22Rv1 (cell line): Measurements from ENCODE around the gene CREG2.

Experiments used
- ZFX ChIP-seq: fragments of 450-650 bp; IDR thresholded peaks from 2 replicates; pipeline ENCODE4 v1.6.1; 2017; ENCODE audit warnings: antibody characterized with exemption, borderline replicate concordance
- TF ChIP-seq, protein P1 (sequence below): fragments of 450-650 bp; IDR thresholded peaks from 2 replicates; pipeline ENCODE4 v1.5.1; 2017; ENCODE audit warnings: mild to moderate bottlenecking

DNA sequence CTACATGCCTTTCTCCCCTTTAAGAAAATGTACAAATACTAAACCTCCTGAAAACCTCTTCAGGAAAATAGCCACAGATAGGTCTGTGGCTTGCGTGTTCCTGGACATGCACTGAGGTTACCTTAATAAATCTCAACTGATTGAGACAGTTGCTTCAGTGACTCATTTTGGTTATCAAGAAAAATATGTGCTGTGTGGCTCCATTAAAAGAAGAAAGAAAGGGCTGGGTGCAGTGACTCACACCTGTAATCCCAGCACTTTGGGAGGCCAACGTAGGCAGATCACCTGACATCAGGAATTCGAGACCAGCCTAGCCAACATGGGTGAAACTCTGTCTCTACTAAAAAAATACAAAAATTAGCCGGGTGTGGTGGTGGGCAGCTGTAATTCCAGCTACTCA is 27.1 kb downstream of the CREG2 start:
- TF ChIP-seq, protein P1, sequence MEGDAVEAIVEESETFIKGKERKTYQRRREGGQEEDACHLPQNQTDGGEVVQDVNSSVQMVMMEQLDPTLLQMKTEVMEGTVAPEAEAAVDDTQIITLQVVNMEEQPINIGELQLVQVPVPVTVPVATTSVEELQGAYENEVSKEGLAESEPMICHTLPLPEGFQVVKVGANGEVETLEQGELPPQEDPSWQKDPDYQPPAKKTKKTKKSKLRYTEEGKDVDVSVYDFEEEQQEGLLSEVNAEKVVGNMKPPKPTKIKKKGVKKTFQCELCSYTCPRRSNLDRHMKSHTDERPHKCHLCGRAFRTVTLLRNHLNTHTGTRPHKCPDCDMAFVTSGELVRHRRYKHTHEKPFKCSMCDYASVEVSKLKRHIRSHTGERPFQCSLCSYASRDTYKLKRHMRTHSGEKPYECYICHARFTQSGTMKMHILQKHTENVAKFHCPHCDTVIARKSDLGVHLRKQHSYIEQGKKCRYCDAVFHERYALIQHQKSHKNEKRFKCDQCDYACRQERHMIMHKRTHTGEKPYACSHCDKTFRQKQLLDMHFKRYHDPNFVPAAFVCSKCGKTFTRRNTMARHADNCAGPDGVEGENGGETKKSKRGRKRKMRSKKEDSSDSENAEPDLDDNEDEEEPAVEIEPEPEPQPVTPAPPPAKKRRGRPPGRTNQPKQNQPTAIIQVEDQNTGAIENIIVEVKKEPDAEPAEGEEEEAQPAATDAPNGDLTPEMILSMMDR = no peak
- TF ChIP-seq ZFX = no peak
